CMK (cell line): ENCODE data around the gene CCT6B.

Experiments
- DNase-seq: peaks from one replicate; pipeline ENCODE4 v3.0.0-alpha.2; 2010; ENCODE audit warnings: low read depth

Gene CCT6B

GRCh38 chr17:34886831-34887230, 74.4 kb downstream of the CCT6B start:
- DNase-seq, result no peak

GRCh38 chr17:34885076-34885475, 76.2 kb downstream of the CCT6B start:
- peak; percentile 45 for DNase-seq

DNA sequence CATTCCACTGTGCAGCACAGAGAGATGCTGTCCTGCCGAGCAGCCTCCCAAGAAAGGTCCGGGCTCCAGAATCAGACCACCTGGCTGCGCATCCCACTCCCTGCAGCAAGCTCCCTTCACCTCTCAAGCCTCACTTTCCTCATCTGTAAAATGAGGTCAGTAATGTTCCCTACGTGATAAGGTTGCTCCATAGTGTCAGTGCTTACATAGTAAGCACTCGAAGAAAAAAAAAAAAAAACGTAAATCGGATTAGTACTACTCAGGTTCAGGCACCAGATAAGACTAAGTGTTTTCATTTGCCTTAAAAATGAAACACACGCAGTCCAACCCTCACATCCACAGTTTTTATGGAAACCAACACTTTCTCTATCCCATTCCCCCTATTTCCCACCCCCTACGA, 76.7 kb downstream of the CCT6B start:
- DNase-seq, result no peak

- DNase-seq, result no peak
Measured at GRCh38 chr17:34883106-34884000, 77.9 kb downstream of the CCT6B start.

DNA sequence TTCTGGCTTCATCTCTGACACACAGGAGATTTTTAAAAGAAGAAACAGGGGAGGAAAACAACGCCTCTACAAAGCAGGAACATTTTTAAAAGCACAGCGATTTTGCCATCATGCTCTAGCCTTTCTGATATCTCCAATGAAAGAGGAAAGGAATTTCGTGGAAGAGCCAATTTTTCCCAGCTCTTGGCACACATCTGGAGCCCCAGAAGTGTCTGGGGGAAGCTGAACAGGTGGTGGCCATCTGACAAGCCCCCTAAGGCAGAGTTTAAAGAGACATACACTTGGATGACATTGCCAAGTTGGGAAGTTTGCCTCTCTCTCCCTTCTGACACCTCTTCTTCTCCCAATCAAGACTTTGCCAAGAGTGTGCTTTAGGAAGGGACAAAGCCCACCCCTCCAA, 82.1 kb downstream of the CCT6B start:
- no peak for DNase-seq
